SK-N-SH (cell line): Measurements from ENCODE around the gene PIAS4. TPM values are rescaled to one million over a fixed set of nuclear protein-coding genes. Genes with fewer than 3 reads are reported as not detected.

Experiments
- CTCF ChIA-PET: fragments of 300-600, 350-600 bp; formaldehyde crosslinking; extraction: SDS; loops from one replicate; lab custom pipeline; 2021; lab: Yijun Ruan, JAX
- POLR2A ChIA-PET: fragments of 350-600 bp; sonication (Branson Sonifier 250); formaldehyde crosslinking; extraction: SDS; loops from one replicate; lab custom pipeline; 2020; ENCODE audit warnings: antibody characterized with exemption, inconsistent platforms; lab: Yijun Ruan, JAX
- DNase-seq: peaks from one replicate; pipeline ENCODE4 v3.0.0; 2012
- H2AFZ ChIP-seq: fragments of 200-600 bp; sonication (generic); 2 replicates; pipeline ENCODE4 v1.8.1; 2016; ENCODE audit warnings: antibody characterized with exemption, mild to moderate bottlenecking, low read depth
- H3F3A ChIP-seq: fragments of 200-600 bp; sonication (generic); replicated peaks from 2 replicates; pipeline ENCODE3; 2016; ENCODE audit warnings: antibody characterized with exemption, mild to moderate bottlenecking; ENCODE audit not compliant: insufficient read depth
- H3K27ac ChIP-seq, 2 experiments: fragments of 200-500 bp in 1 of 2; fragments of 200-600 bp in 1 of 2; sonication (Bioruptor generic) in 1 of 2; sonication (generic), shearing (Covaris generic) in 1 of 2; 2 replicates each; pipeline versions ENCODE4 v1.5.1 to v1.6.1; 2014 to 2016; ENCODE audit warnings: low read depth in 2 of 2, inconsistent platforms in 1 of 2, low read length in 1 of 2, mild to moderate bottlenecking in 1 of 2, mixed read lengths in 1 of 2
- H3K27me3 ChIP-seq: fragments of 200-600 bp; sonication (generic), shearing (Covaris generic); 2 replicates; pipeline ENCODE4 v1.6.1; 2016; ENCODE audit warnings: mixed run types; ENCODE audit not compliant: insufficient read depth
- H3K36me3 ChIP-seq, 2 experiments: fragments of 200-500 bp in 1 of 2; fragments of 200-600 bp in 1 of 2; sonication (Bioruptor generic) in 1 of 2; sonication (generic) in 1 of 2; replicated peaks in 1 of 2; 2 replicates each; pipeline versions ENCODE3 to v1.5.1; 2014 to 2016; ENCODE audit warnings: low read length in 1 of 2, mild to moderate bottlenecking in 1 of 2; ENCODE audit not compliant: insufficient read depth in 2 of 2, control insufficient read depth in 1 of 2
- H3K4me1 ChIP-seq, 2 experiments: fragments of 200-500 bp in 1 of 2; fragments of 200-600 bp in 1 of 2; sonication (Bioruptor generic) in 1 of 2; sonication (generic), shearing (Covaris generic) in 1 of 2; 2 replicates each; pipeline versions ENCODE4 v1.5.1 to v1.6.1; 2014 to 2016; ENCODE audit warnings: low read depth in 1 of 2, low read length in 1 of 2, mixed run types in 1 of 2; ENCODE audit not compliant: insufficient read depth in 2 of 2, control insufficient read depth in 1 of 2
- H3K4me2 ChIP-seq: fragments of 200-600 bp; sonication (generic), shearing (Covaris generic); 2 replicates; pipeline ENCODE4 v1.6.1; 2017; ENCODE audit warnings: mixed run types
- H3K4me3 ChIP-seq, 2 experiments: fragments of 200-500 bp in 1 of 2; fragments of 200-600 bp in 1 of 2; sonication (Bioruptor generic) in 1 of 2; sonication (generic), shearing (Covaris generic) in 1 of 2; 2 replicates each; pipeline versions ENCODE4 v1.5.1 to v1.8.1; 2014 to 2016; ENCODE audit warnings: low read depth in 2 of 2, inconsistent platforms in 1 of 2, low read length in 1 of 2, mild to moderate bottlenecking in 1 of 2, mixed read lengths in 1 of 2, moderate library complexity in 1 of 2
- H3K79me2 ChIP-seq: fragments of 200-600 bp; sonication (generic); 2 replicates; pipeline ENCODE4 v1.8.1; 2017; ENCODE audit warnings: mild to moderate bottlenecking; ENCODE audit not compliant: insufficient read depth
- H3K9ac ChIP-seq: fragments of 200-600 bp; sonication (generic); 2 replicates; pipeline ENCODE4 v1.6.1; 2017; ENCODE audit warnings: mixed run types
- H3K9me2 ChIP-seq: fragments of 200-600 bp; sonication (generic); 2 replicates; pipeline ENCODE4 v1.6.1; 2017; ENCODE audit warnings: mixed run types
- H3K9me3 ChIP-seq: fragments of 200-600 bp; sonication (generic); 2 replicates; pipeline ENCODE4 v1.6.1; 2017; ENCODE audit warnings: mixed run types, mild to moderate bottlenecking, moderate library complexity
- H4K20me1 ChIP-seq: fragments of 200-600 bp; sonication (generic); 2 replicates; pipeline ENCODE4 v1.6.1; 2017; ENCODE audit warnings: mild to moderate bottlenecking, mixed run types; ENCODE audit not compliant: insufficient read depth
- CHD2 ChIP-seq: fragments of 150-350 bp; IDR thresholded peaks from 2 replicates; pipeline ENCODE4 v1.6.1; 2018; ENCODE audit warnings: low read length; ENCODE audit not compliant: partially characterized antibody
- ELF1 ChIP-seq: IDR thresholded peaks from 2 replicates; pipeline ENCODE4 v1.4.0; 2012
- EZH2phosphoT487 ChIP-seq: fragments of 200-600 bp; sonication (generic); IDR thresholded peaks from 2 replicates; pipeline ENCODE4 v1.6.1; 2017; ENCODE audit warnings: low read depth, mixed run types, mild to moderate bottlenecking, antibody characterized with exemption, moderate library complexity, borderline replicate concordance
- GATA2 ChIP-seq: sonication (generic); formaldehyde crosslinking; IDR thresholded peaks from 2 replicates; pipeline ENCODE4 v1.5.0; 2020; ENCODE audit warnings: mild to moderate bottlenecking, missing genetic modification reagents
- JUND ChIP-seq: IDR thresholded peaks from 2 replicates; pipeline ENCODE4 v1.4.0; 2012
- MEF2A ChIP-seq: IDR thresholded peaks from 2 replicates; pipeline ENCODE4 v1.4.0; 2012; ENCODE audit warnings: low read depth, borderline replicate concordance
- NRF1 ChIP-seq: IDR thresholded peaks from 2 replicates; pipeline ENCODE4 v1.6.1; 2012; ENCODE audit warnings: low read depth, mild to moderate bottlenecking, low read length
- PBX3 ChIP-seq: IDR thresholded peaks from 2 replicates; pipeline ENCODE4; 2012
- RAD21 ChIP-seq: IDR thresholded peaks from 2 replicates; pipeline ENCODE4 v1.6.1; 2012; ENCODE audit warnings: mild to moderate bottlenecking, low read length
- REST ChIP-seq: IDR thresholded peaks from 2 replicates; pipeline ENCODE4 v1.6.1; 2012; ENCODE audit warnings: mild to moderate bottlenecking, low read depth, low read length, moderate library complexity
- SMC3 ChIP-seq: IDR thresholded peaks from 2 replicates; pipeline ENCODE4 v1.6.1; 2012; ENCODE audit warnings: low read depth, low read length, improper control_type of control experiment
- TAF1 ChIP-seq: IDR thresholded peaks from 2 replicates; pipeline ENCODE4 v1.6.1; 2012; ENCODE audit warnings: low read depth, mild to moderate bottlenecking, low read length, moderate library complexity, borderline replicate concordance
- TCF12 ChIP-seq: IDR thresholded peaks from 2 replicates; pipeline ENCODE4 v1.4.0; 2012
- TEAD4 ChIP-seq: IDR thresholded peaks from 2 replicates; pipeline ENCODE4 v1.4.0; 2012; ENCODE audit warnings: mild to moderate bottlenecking, borderline replicate concordance; ENCODE audit not compliant: insufficient read depth
- WGBS: methylation state at CpG from one replicate; pipeline ENCODE4 v1.1.6; 2017; ENCODE audit warnings: low lambda C conversion rate; 5-methylcytosine and 5-hydroxymethylcytosine counted together
- polyA plus RNA-seq, 3 experiments: library from polyadenylated mRNA; depleted of rRNA; stranded (reverse); fragments of >200 nt; gene quantifications; 2 replicates each; pipeline ENCODE4 v1.2.3, GENCODE V29; 2012
- TF ChIP-seq, protein P1 (sequence below): IDR thresholded peaks from 2 replicates; pipeline ENCODE4 v1.4.0; 2012; ENCODE audit warnings: low read depth, borderline replicate concordance
- TF ChIP-seq, protein P2 (sequence below): IDR thresholded peaks from 2 replicates; pipeline ENCODE4 v1.4.0; 2012; ENCODE audit warnings: low read depth
- TF ChIP-seq, protein P3 (sequence below): fragments of 200-600 bp; sonication (generic); IDR thresholded peaks from 2 replicates; pipeline ENCODE4 v1.6.1; 2017; ENCODE audit warnings: antibody characterized with exemption, mild to moderate bottlenecking, moderate library complexity
- TF ChIP-seq, protein P4 (sequence below): IDR thresholded peaks from 2 replicates; pipeline ENCODE4 v1.4.0; 2012; ENCODE audit warnings: low read depth, borderline replicate concordance

Gene PIAS4
- polyA plus RNA-seq, 1 of the 3 experiments (the other 2 are of a cell fraction) = 14.1 TPM

DNA sequence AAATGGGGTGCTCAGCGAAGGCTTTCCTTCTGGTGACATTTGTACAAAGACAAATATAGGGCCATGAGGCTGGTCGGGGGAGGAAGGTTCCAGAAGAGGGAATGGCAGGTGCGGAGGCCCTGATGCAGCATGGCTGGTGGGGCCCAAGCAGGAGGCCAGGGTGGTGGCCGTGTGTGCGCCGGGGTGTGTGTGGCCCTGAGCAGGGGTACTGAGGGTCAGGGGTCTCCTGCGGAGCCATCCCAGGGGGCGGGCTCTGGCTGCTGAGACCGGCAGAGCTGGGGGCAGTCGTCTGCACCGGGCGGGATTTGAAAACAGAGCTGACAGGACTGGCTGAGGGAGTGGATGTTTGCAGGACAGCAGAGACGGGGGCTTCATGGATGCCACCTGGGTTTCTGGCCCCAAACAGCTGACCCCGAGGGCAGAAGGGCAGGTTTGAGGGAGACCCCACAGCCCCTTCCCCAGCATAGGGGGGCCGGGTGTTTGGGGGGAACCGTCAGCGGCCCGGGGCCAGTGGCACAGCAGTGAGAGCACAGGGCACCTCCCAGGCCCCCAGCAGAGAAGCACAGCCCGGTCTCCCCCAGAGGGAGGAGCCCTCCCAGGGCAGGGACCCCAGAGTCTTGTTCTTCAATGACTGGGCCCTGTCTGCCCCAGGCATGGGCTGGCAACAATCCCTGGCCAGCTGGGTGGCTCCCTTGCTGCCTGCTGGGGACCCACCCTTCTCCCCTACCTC is 11.4 kb downstream of the PIAS4 start:
- WGBS = 98% methylated on average over 14 of the region's 19 CpGs
- H3K27ac ChIP-seq = no peak overlapping the region
- H3K36me3 ChIP-seq = peaks cover 0 to 16% of the 10 kb centered on the region in 2 experiments
- H3K27me3 ChIP-seq = no peaks in the 10 kb centered on the region
- H3K4me2 ChIP-seq = no peak overlapping the region
- TF ChIP-seq SMC3 (no peak), JUND (no peak), TEAD4 (no peak), NRF1 (no peak), EZH2phosphoT487 (no peak), RAD21 (no peak), PBX3 (no peak), REST (no peak), TAF1 (no peak), GATA2 (no peak), CHD2 (no peak), MEF2A (no peak), ELF1 (no peak), TCF12 (no peak)
- TF ChIP-seq, protein P1, sequence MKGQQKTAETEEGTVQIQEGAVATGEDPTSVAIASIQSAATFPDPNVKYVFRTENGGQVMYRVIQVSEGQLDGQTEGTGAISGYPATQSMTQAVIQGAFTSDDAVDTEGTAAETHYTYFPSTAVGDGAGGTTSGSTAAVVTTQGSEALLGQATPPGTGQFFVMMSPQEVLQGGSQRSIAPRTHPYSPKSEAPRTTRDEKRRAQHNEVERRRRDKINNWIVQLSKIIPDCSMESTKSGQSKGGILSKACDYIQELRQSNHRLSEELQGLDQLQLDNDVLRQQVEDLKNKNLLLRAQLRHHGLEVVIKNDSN = no peak
- TF ChIP-seq, protein P2, sequence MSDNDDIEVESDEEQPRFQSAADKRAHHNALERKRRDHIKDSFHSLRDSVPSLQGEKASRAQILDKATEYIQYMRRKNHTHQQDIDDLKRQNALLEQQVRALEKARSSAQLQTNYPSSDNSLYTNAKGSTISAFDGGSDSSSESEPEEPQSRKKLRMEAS = no peak
- TF ChIP-seq, protein P3, sequence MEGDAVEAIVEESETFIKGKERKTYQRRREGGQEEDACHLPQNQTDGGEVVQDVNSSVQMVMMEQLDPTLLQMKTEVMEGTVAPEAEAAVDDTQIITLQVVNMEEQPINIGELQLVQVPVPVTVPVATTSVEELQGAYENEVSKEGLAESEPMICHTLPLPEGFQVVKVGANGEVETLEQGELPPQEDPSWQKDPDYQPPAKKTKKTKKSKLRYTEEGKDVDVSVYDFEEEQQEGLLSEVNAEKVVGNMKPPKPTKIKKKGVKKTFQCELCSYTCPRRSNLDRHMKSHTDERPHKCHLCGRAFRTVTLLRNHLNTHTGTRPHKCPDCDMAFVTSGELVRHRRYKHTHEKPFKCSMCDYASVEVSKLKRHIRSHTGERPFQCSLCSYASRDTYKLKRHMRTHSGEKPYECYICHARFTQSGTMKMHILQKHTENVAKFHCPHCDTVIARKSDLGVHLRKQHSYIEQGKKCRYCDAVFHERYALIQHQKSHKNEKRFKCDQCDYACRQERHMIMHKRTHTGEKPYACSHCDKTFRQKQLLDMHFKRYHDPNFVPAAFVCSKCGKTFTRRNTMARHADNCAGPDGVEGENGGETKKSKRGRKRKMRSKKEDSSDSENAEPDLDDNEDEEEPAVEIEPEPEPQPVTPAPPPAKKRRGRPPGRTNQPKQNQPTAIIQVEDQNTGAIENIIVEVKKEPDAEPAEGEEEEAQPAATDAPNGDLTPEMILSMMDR = no peak
- TF ChIP-seq, protein P4, sequence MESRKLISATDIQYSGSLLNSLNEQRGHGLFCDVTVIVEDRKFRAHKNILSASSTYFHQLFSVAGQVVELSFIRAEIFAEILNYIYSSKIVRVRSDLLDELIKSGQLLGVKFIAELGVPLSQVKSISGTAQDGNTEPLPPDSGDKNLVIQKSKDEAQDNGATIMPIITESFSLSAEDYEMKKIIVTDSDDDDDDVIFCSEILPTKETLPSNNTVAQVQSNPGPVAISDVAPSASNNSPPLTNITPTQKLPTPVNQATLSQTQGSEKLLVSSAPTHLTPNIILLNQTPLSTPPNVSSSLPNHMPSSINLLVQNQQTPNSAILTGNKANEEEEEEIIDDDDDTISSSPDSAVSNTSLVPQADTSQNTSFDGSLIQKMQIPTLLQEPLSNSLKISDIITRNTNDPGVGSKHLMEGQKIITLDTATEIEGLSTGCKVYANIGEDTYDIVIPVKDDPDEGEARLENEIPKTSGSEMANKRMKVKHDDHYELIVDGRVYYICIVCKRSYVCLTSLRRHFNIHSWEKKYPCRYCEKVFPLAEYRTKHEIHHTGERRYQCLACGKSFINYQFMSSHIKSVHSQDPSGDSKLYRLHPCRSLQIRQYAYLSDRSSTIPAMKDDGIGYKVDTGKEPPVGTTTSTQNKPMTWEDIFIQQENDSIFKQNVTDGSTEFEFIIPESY = no peak
- TF ChIP-seq, all 33 proteins: peak for 0
- Histone ChIP-seq H3K79me2 (peaks cover 80% of the 10 kb centered on the region), H3K9ac (no peak overlapping the region), H2AFZ (no peak overlapping the region), H3K9me2 (no peaks in the 10 kb centered on the region), H3K4me3 (no peak overlapping the region), H3F3A (no peaks in the 10 kb centered on the region), H4K20me1 (peaks cover 55% of the 10 kb centered on the region), H3K9me3 (no peaks in the 10 kb centered on the region), H3K4me1 (peaks cover 0 to 27% of the 10 kb centered on the region in 2 experiments; a peak in 1 of 4 replicates)
- no peak for DNase-seq
- POLR2A ChIA-PET = no interaction called here
- CTCF ChIA-PET = interaction anchor here (0.7 kb wide), 1 partner anchor 34 kb away, joined by 3 read pairs; no protein-coding TSS in a partner anchor
